Astrocyte (in vitro differentiated cells and primary cell): ENCODE results near the gene PARP4. TPM values are rescaled to one million over a fixed set of nuclear protein-coding genes. Genes with fewer than 3 reads are reported as not detected.
"Not testable (repeated sequence)": the region's sequence is repeated elsewhere in the genome, so short reads cannot be mapped to it uniquely, and the experiment has no call there.

Experiments
- DNase-seq: peaks from one replicate; pipeline ENCODE4 v3.0.0-alpha.2; 2010; ENCODE audit warnings: low read depth
- FAIRE-seq: peaks from 2 replicates; lab custom pipeline; 2011; peaks lifted over from hg19 to GRCh38; lab: Jason Lieb, UNC
- H2AFZ ChIP-seq: 2 replicates; pipeline ENCODE4 v1.6.0; 2012; ENCODE audit warnings: low read depth, low read length, inconsistent platforms
- H3K27ac ChIP-seq: 2 replicates; pipeline ENCODE4 v1.5.1; 2011; ENCODE audit warnings: low read depth, low read length, inconsistent platforms
- H3K27me3 ChIP-seq: 2 replicates; pipeline ENCODE4 v1.6.0; 2011; ENCODE audit warnings: low read length, inconsistent platforms; ENCODE audit not compliant: insufficient read depth
- H3K36me3 ChIP-seq: 2 replicates; pipeline ENCODE4 v1.5.1; 2011; ENCODE audit warnings: low read length, inconsistent platforms; ENCODE audit not compliant: insufficient read depth
- H3K4me1 ChIP-seq: 2 replicates; pipeline ENCODE4 v1.5.1; 2011; ENCODE audit warnings: low read length, inconsistent platforms; ENCODE audit not compliant: insufficient read depth
- H3K4me2 ChIP-seq: 2 replicates; pipeline ENCODE4 v1.6.0; 2012; ENCODE audit warnings: low read length, inconsistent platforms
- H3K4me3 ChIP-seq: 2 replicates; pipeline ENCODE4 v1.5.1; 2011; ENCODE audit warnings: low read depth, mild to moderate bottlenecking, low read length, inconsistent platforms; ENCODE audit not compliant: insufficient read depth
- H3K79me2 ChIP-seq: 2 replicates; pipeline ENCODE4 v1.6.0; 2012; ENCODE audit warnings: mild to moderate bottlenecking, low read length, inconsistent platforms; ENCODE audit not compliant: insufficient read depth
- H3K9ac ChIP-seq: 2 replicates; pipeline ENCODE4 v1.6.0; 2012; ENCODE audit warnings: mild to moderate bottlenecking, low read length, inconsistent platforms
- H3K9me3 ChIP-seq: 2 replicates; pipeline ENCODE4 v1.5.1; 2012; ENCODE audit warnings: low read depth, mild to moderate bottlenecking, low read length, inconsistent platforms; ENCODE audit not compliant: insufficient read depth
- H4K20me1 ChIP-seq: 2 replicates; pipeline ENCODE4 v1.6.0; 2012; ENCODE audit warnings: low read length, inconsistent platforms; ENCODE audit not compliant: insufficient read depth
- H3K27ac Mint-ChIP-seq: one replicate; pipeline ENCODE4 v1.8.0; 2021; ENCODE audit warnings: mild to moderate bottlenecking, mixed read lengths; ENCODE audit not compliant: unreplicated experiment
- H3K27me3 Mint-ChIP-seq: one replicate; pipeline ENCODE4 v1.8.0; 2021; ENCODE audit warnings: low read depth, mixed read lengths; ENCODE audit not compliant: unreplicated experiment
- H3K36me3 Mint-ChIP-seq: one replicate; pipeline ENCODE4 v1.8.0; 2021; ENCODE audit warnings: low read depth, mixed read lengths; ENCODE audit not compliant: unreplicated experiment
- H3K4me1 Mint-ChIP-seq: one replicate; pipeline ENCODE4 v1.8.0; 2021; ENCODE audit warnings: low read depth, mixed read lengths; ENCODE audit not compliant: unreplicated experiment
- H3K4me3 Mint-ChIP-seq: one replicate; pipeline ENCODE4 v1.8.0; 2021; ENCODE audit warnings: mild to moderate bottlenecking, moderate library complexity, mixed read lengths; ENCODE audit not compliant: unreplicated experiment
- H3K9me3 Mint-ChIP-seq: one replicate; pipeline ENCODE4 v1.8.0; 2021; ENCODE audit warnings: mild to moderate bottlenecking, mixed read lengths; ENCODE audit not compliant: unreplicated experiment
- CTCF ChIP-seq: IDR thresholded peaks from 2 replicates; pipeline ENCODE4 v1.5.1; 2011; ENCODE audit warnings: low read depth, mild to moderate bottlenecking, inconsistent platforms, low read length, moderate library complexity; ENCODE audit not compliant: insufficient read depth
- EZH2 ChIP-seq: IDR thresholded peaks from 2 replicates; pipeline ENCODE4 v1.6.1; 2012; ENCODE audit warnings: mild to moderate bottlenecking, low read length, inconsistent platforms; ENCODE audit not compliant: insufficient read depth
- total RNA-seq: library from RNA; stranded (reverse); gene quantifications from 2 replicates; pipeline ENCODE4 v1.2.1, GENCODE V29; 2021

The PARP4 gene
- total RNA-seq, 1 donor from 2014 or later: 59.1 TPM

- Histone ChIP-seq H3K4me1 (no peaks in the 10 kb centered on the region), H3K27me3 (no peaks in the 10 kb centered on the region), H3K4me3 (no peak overlapping the region), H4K20me1 (no peaks in the 10 kb centered on the region), H3K79me2 (no peaks in the 10 kb centered on the region), H3K36me3 (peaks cover 34% of the 10 kb centered on the region), H3K9me3 (no peaks in the 10 kb centered on the region), H3K4me2 (no peak overlapping the region), H3K27ac (no peak overlapping the region), H2AFZ (no peak overlapping the region), H3K9ac (no peak overlapping the region)
- Mint-ChIP-seq H3K36me3 (peaks cover 19% of the 10 kb centered on the region), H3K4me1 (no peaks in the 10 kb centered on the region), H3K4me3 (no peak overlapping the region), H3K27me3 (no peaks in the 10 kb centered on the region), H3K27ac (no peak overlapping the region), H3K9me3 (no peaks in the 10 kb centered on the region)
- FAIRE-seq: no peak
- DNase-seq: no peak
- TF ChIP-seq CTCF: no peak
- TF ChIP-seq EZH2: no peak
Measured at GRCh38 chr13:24452044-24452443, 60.5 kb downstream of the PARP4 start.

- Mint-ChIP-seq H3K36me3 (peaks cover 19% of the 10 kb centered on the region), H3K4me1 (no peaks in the 10 kb centered on the region), H3K9me3 (no peaks in the 10 kb centered on the region), H3K27me3 (no peaks in the 10 kb centered on the region), H3K4me3 (no peak overlapping the region), H3K27ac (no peak overlapping the region)
- H3K27me3 ChIP-seq: no peaks in the 10 kb centered on the region
- no peaks in the 10 kb centered on the region for H3K9me3 ChIP-seq
- no peak for TF ChIP-seq CTCF
- TF ChIP-seq EZH2: no peak
- DNase-seq (no peak), FAIRE-seq (no peak)
- H3K4me3 ChIP-seq: no peak overlapping the region
- no peak overlapping the region for H3K4me2 ChIP-seq
- H4K20me1 ChIP-seq: no peaks in the 10 kb centered on the region
- no peak overlapping the region for H2AFZ ChIP-seq
- no peaks in the 10 kb centered on the region for H3K4me1 ChIP-seq
- H3K36me3 ChIP-seq: peaks cover 37% of the 10 kb centered on the region
- H3K79me2 ChIP-seq: no peaks in the 10 kb centered on the region
- H3K27ac ChIP-seq: no peak overlapping the region
- no peak overlapping the region for H3K9ac ChIP-seq
Measured at GRCh38 chr13:24450530-24450929, 62.0 kb downstream of the PARP4 start.

GRCh38 chr13:24444851-24445250 lies 67.7 kb downstream of the PARP4 start:
- not testable (repeated sequence) for H3K27me3 ChIP-seq, H3K4me2 ChIP-seq, H3K79me2 ChIP-seq, H3K4me1 ChIP-seq, H3K27ac ChIP-seq, H3K27me3 Mint-ChIP-seq, DNase-seq, H3K4me1 Mint-ChIP-seq, FAIRE-seq, H4K20me1 ChIP-seq, H3K9ac ChIP-seq, H3K36me3 Mint-ChIP-seq, H3K27ac Mint-ChIP-seq, H3K9me3 ChIP-seq, H2AFZ ChIP-seq, H3K9me3 Mint-ChIP-seq, H3K4me3 ChIP-seq, H3K4me3 Mint-ChIP-seq
- peaks cover 23% of the 10 kb centered on the region for H3K36me3 ChIP-seq
